Panc1 (cell line): ENCODE data around the gene EFCAB11. TPM values are rescaled to one million over a fixed set of nuclear protein-coding genes. Genes with fewer than 3 reads are reported as not detected.

Experiments used
- ATAC-seq: fragments of 200-7000 bp; cut with Tn5 transposase; 2 replicates; pipeline ENCODE4 v1.9.1; 2020; ENCODE audit warnings: mild to moderate bottlenecking, moderate library complexity
- BruUV-seq: library from RNA; stranded (reverse); fragments of 400-500 nt; replicated peaks from 2 replicates; lab custom pipeline; 2021; lab: Mats Ljungman, UMichigan
- CTCF ChIA-PET: fragments of 300-600 bp; sonication (Branson Sonifier 250); formaldehyde crosslinking; loops from one replicate; lab custom pipeline; 2022; ENCODE audit warnings: antibody characterized with exemption; lab: Charles Lee
- POLR2A ChIA-PET: fragments of 300-600 bp; sonication (Branson Sonifier 250); formaldehyde crosslinking; loops from one replicate; lab custom pipeline; 2022; ENCODE audit warnings: antibody characterized with exemption; lab: Charles Lee
- DNase-seq: peaks from one replicate; pipeline ENCODE4 v3.0.0-alpha.2; 2010; ENCODE audit warnings: low read depth, low spot score
- H3K27ac ChIP-seq: 2 replicates; pipeline ENCODE4 v1.5.1; 2011; ENCODE audit warnings: mild to moderate bottlenecking, low read length, inconsistent platforms
- H3K27me3 ChIP-seq: fragments of 200-500 bp; sonication (Bioruptor generic); 2 replicates; pipeline ENCODE4 v1.6.0; 2014; ENCODE audit warnings: low read length, inconsistent platforms; ENCODE audit not compliant: control insufficient read depth, insufficient read depth
- H3K36me3 ChIP-seq: fragments of 200-500 bp; sonication (Bioruptor generic); 2 replicates; pipeline ENCODE4 v1.5.1; 2014; ENCODE audit warnings: inconsistent platforms, mild to moderate bottlenecking, low read length, moderate library complexity; ENCODE audit not compliant: control insufficient read depth, insufficient read depth
- H3K4me1 ChIP-seq: 2 replicates; pipeline ENCODE4 v1.5.1; 2011; ENCODE audit warnings: inconsistent platforms, mild to moderate bottlenecking, low read length, moderate library complexity; ENCODE audit not compliant: control insufficient read depth, insufficient read depth
- H3K4me3 ChIP-seq, 2 experiments: 2 replicates each; pipeline ENCODE4 v1.5.1; 2011 to 2012; ENCODE audit warnings: low read depth in 2 of 2, low read length in 2 of 2, mild to moderate bottlenecking in 2 of 2, inconsistent platforms in 1 of 2, moderate library complexity in 1 of 2
- H3K9me3 ChIP-seq: fragments of 200-500 bp; sonication (Bioruptor generic); 2 replicates; pipeline ENCODE4 v1.5.1; 2014; ENCODE audit warnings: low read depth, mild to moderate bottlenecking, inconsistent platforms, low read length, moderate library complexity; ENCODE audit not compliant: control insufficient read depth, insufficient read depth
- CTCF ChIP-seq: fragments of 450-650 bp; IDR thresholded peaks from 2 replicates; pipeline ENCODE4 v1.5.1; 2017; ENCODE audit warnings: mild to moderate bottlenecking
- POLR2AphosphoS5 ChIP-seq: IDR thresholded peaks from 2 replicates; pipeline ENCODE4 v1.6.1; 2012; ENCODE audit warnings: mild to moderate bottlenecking, low read depth, low read length, moderate library complexity
- REST ChIP-seq, 2 experiments: IDR thresholded peaks; 2 replicates each; pipeline ENCODE4 v1.6.1; 2011 to 2012; ENCODE audit warnings: low read depth in 2 of 2, control low read depth in 1 of 2, low read length in 1 of 2, mild to moderate bottlenecking in 1 of 2, moderate library complexity in 1 of 2; ENCODE audit not compliant: insufficient read depth in 1 of 2
- SIN3A ChIP-seq: IDR thresholded peaks from 2 replicates; pipeline ENCODE4 v1.6.1; 2012; ENCODE audit warnings: low read depth, mild to moderate bottlenecking, low read length, moderate library complexity, borderline replicate concordance; ENCODE audit not compliant: insufficient read depth
- TCF7L2 ChIP-seq: IDR thresholded peaks from 2 replicates; pipeline ENCODE4 v1.6.1; 2011; ENCODE audit warnings: mild to moderate bottlenecking, low read depth, low read length, inconsistent platforms
- in situ Hi-C: cut with HindIII; loops from 2 replicates; pipeline ENCODE4 v1.10.0; 2016; ENCODE audit warnings: low sequenced_read_pairs, low pct_unique_long_range_greater_than_20kb
- intact Hi-C: fragments of 100-400 bp; cut with micrococcal nuclease; formaldehyde crosslinking; loops from one replicate; pipeline ENCODE4 v1.10.0; 2022; ENCODE audit not compliant: unreplicated experiment
- total RNA-seq: library from RNA; stranded (reverse); gene quantifications from one replicate; pipeline ENCODE4 v1.2.1, GENCODE V29; 2021; ENCODE audit not compliant: unreplicated experiment

The EFCAB11 gene
- total RNA-seq, 1 experiment from 2014 or later = 12.3 TPM

DNA sequence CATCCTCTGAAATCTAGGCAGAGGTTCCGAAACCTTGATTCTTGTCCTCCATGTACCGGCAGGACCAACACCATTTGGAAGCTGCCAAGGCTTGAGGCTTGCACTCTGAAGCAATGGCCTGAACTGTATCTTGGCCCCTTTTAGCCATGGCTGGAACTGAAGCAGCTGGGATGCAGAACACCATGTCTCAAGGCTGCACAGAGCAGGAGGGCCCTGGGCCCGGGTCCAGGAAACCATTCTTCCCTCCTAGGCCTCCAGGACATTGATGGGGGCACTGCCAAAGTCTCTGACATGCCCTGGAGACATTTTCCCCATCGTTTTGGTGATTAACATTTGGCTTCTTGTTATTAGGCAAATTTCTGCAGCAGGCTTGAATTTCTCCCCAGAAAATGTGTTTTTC, 198.7 kb downstream of the EFCAB11 start:
- CTCF ChIA-PET = no interaction called here
- intact Hi-C loops (no loop called here), in situ Hi-C loops (no loop called here)
- Histone ChIP-seq H3K27me3 (no peaks in the 10 kb centered on the region), H3K4me1 (no peaks in the 10 kb centered on the region), H3K36me3 (no peaks in the 10 kb centered on the region), H3K9me3 (no peaks in the 10 kb centered on the region), H3K27ac (no peak overlapping the region), H3K4me3 (no peak overlapping the region)
- POLR2A ChIA-PET = no interaction called here
- no peak for TF ChIP-seq REST (IDR thresholded peaks at IDR 0.05; ENCODE audit: insufficient read depth in 1 of 2, low read depth in 2 of 2, low read length in 1 of 2)
- no peak for TF ChIP-seq POLR2AphosphoS5
- TF ChIP-seq SIN3A = no peak
- no peak for TF ChIP-seq TCF7L2
- TF ChIP-seq CTCF = no peak
- ATAC-seq (no peak), DNase-seq (no peak)
- no TSS peak for BruUV-seq

GRCh38 chr14:89753828-89754412, 200.6 kb downstream of the EFCAB11 start:
- Histone ChIP-seq H3K9me3 (no peaks in the 10 kb centered on the region), H3K4me3 (no peak overlapping the region), H3K36me3 (no peaks in the 10 kb centered on the region), H3K4me1 (no peaks in the 10 kb centered on the region), H3K27ac (no peak overlapping the region), H3K27me3 (no peaks in the 10 kb centered on the region)
- DNase-seq = no peak
- ChIA-PET CTCF (no interaction called here), POLR2A (no interaction called here)
- in situ Hi-C loops (no loop called here), intact Hi-C loops (no loop called here)
- no peak for ATAC-seq
- BruUV-seq = no TSS peak
- TF ChIP-seq CTCF = no peak
- TF ChIP-seq POLR2AphosphoS5 = no peak
- no peak for TF ChIP-seq TCF7L2
- TF ChIP-seq SIN3A = no peak
- TF ChIP-seq REST (IDR thresholded peaks at IDR 0.05; ENCODE audit: insufficient read depth in 1 of 2, low read depth in 2 of 2, low read length in 1 of 2) = no peak
